Heart left ventricle (tissue), 16 donors: ENCODE results near the gene ASPA. TPM values are rescaled to one million over a fixed set of nuclear protein-coding genes. Genes with fewer than 3 reads are reported as not detected.

Experiments used
- ATAC-seq, 4 donors: fragments of 200-7000 bp; cut with Tn5 transposase; one replicate each; pipeline ENCODE4 v1.9.1; 2020 to 2022; ENCODE audit warnings: moderate library complexity in 4 of 4, mild to moderate bottlenecking in 3 of 4, moderate number of reproducible peaks in 1 of 4
- DNase-seq, 5 donors: peaks; one replicate each; pipeline ENCODE4 v3.0.0-alpha.2; 2020
- H3K27ac ChIP-seq, 12 donors: fragments of 200-600 bp; sonication (generic) in 4 of 12; one replicate each; pipeline versions ENCODE4 v1.5.0 to v1.8.0; 2016 to 2022; ENCODE audit warnings: mild to moderate bottlenecking in 2 of 12
- H3K27me3 ChIP-seq, 9 donors: fragments of 200-600 bp; sonication (generic) in 2 of 9; one replicate each; pipeline versions ENCODE4 v1.5.1 to v1.8.0; 2016 to 2022; ENCODE audit warnings: mild to moderate bottlenecking in 3 of 9
- H3K36me3 ChIP-seq, 9 donors: fragments of 200-600 bp; sonication (generic) in 2 of 9; one replicate each; pipeline versions ENCODE4 v1.5.0 to v1.8.0; 2018 to 2022; ENCODE audit warnings: mild to moderate bottlenecking in 2 of 9
- H3K4me1 ChIP-seq, 12 donors: fragments of 200-600 bp; sonication (generic) in 4 of 12; one replicate each; pipeline versions ENCODE4 v1.5.0 to v1.8.0; 2016 to 2022; ENCODE audit warnings: mild to moderate bottlenecking in 3 of 12
- H3K4me3 ChIP-seq, 12 donors: fragments of 200-600 bp; sonication (generic) in 4 of 12; one replicate each; pipeline versions ENCODE4 v1.5.0 to v1.8.0; 2017 to 2022; ENCODE audit warnings: mild to moderate bottlenecking in 9 of 12, moderate library complexity in 4 of 12
- H3K9me3 ChIP-seq, 12 donors: fragments of 200-600 bp; sonication (generic) in 4 of 12; one replicate each; pipeline versions ENCODE4 v1.5.0 to v1.8.0; 2016 to 2022; ENCODE audit warnings: mild to moderate bottlenecking in 1 of 12
- POLR2A ChIP-seq, 2 donors: fragments of 450-650 bp; IDR thresholded peaks; one replicate each; pipeline ENCODE4 v1.6.1; 2017; ENCODE audit warnings: antibody characterized with exemption in 2 of 2, mild to moderate bottlenecking in 2 of 2, moderate library complexity in 2 of 2
- WGBS, 4 donors: extraction: QIAGEN DNeasy Blood & Tissue Kit in 2 of 4; methylation state at CpG; one replicate each; pipeline versions ENCODE4 v1.1.5 to v1.1.7; 2013 to 2018; 5-methylcytosine and 5-hydroxymethylcytosine counted together
- intact Hi-C, 10 donors: fragments of 100-400 bp; cut with DNase I; formaldehyde crosslinking; loops; one replicate each; pipeline versions ENCODE4 v1.11.1 to v1.14.2; 2022
- polyA plus RNA-seq, 2 donors: library from polyadenylated mRNA; stranded (reverse); fragments of 200-250 nt; gene quantifications; one replicate each; pipeline ENCODE4 v1.2.3, GENCODE V29; 2013
- total RNA-seq, 9 donors: library from RNA; depleted of rRNA in 2 of 9; stranded (reverse); fragments of >200 nt in 2 of 9; fragmentation: NEBNext Ultra II Directional in 3 of 9; extraction: Animal tissue kit (Norgen Biotek cat#: 25700) in 3 of 9; gene quantifications; one replicate each; pipeline versions ENCODE4 v1.1.0 to v1.2.4, GENCODE V29; 2016 to 2023
- TF ChIP-seq, protein P1 (sequence below), 12 donors: fragments of 200-600 bp; sonication (generic) in 4 of 12; IDR thresholded peaks; one replicate each; pipeline versions ENCODE4 v1.5.0 to v1.8.0; 2018 to 2022; ENCODE audit warnings: antibody characterized with exemption in 12 of 12, mild to moderate bottlenecking in 5 of 12
- donor health status: ischemic (EF 13 %, LVEDD 7.1; RV severe dilation, severe dysfunction).
- donor health status: healthy with polysubstance abuse.
- donor health status: DM: no; HTN: yes; CAD: no.
- donor health status: DM: no; HTN: no; CAD: no.
- donor health status: ischemic (EF 25% LVEDD 6.9; RV normal size, moderate dysfunction).
- donor health status: ischemic (EF 25% LVEDD 5.7; RV mildly dilated, moderate dysfunction).
- donor health status: healthy.
- donor health status: DM: yes; HTN: yes; CAD: no.
- donor health status: ischemic (EF 35%, LVEDD 5.7; RV mildly dilated, moderate dysfunction).
- donor health status: nonischemic (EF 11% LVEDD 7.7; RV severe dilation, severe dysfunction).
- donor health status: DM: yes; HTN: yes; CAD: no.
- donor health status: PGD.
- donor health status: ischemic (EF 29% LVEDD 5.4; RV normal size, mild dysfunction).
- donor health status: nonischemic (EF 23%, LVEDD 6.1; RV moderate dilation, normal function).

The ASPA gene
- total and polyA plus RNA-seq, 11 donors, result 0.26 to 2.4 (median 1.2) TPM

DNA sequence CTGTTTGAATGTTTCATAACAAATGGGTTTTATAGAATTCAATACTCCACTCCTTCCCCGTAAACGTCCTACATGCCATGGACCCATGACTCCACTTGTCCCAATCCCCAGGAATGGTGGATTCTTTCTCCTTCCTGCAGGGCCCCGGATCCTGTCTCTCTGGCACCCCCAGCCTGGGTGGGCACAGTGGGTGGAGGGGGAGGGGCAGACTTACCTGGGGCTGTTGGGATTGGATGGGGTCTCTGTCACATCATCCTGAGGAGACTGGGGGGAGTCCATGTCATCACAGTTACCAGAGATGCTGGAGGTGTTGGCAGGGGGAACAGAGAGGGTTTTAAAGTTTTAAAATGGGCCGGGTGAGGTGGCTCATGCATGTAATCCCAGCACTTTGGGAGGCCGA, 68.6 kb downstream of the ASPA start:
- ATAC-seq (no peak), DNase-seq (no peak)
- no peaks in the 10 kb centered on the region for H3K36me3 ChIP-seq

DNA sequence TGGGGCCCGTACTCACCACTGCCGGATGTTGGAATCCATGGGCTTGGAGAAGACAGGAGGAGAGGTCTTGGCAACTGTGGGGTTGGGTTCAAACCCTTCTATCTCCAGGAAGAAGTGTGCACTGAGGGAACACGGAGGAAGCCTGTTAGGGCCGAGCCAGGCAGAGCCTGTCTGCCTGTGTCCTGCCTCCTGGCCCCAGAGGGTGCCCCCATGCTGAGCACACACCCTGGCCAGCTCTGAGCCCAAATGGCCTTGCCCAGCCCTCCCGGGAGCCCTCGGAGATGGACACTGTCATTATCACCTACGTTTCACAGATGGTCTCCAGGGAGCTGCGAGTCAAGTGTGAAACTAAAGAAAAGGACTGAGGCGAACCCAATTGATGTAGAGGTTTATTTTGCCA, 69.4 kb downstream of the ASPA start:
- H3K4me3 ChIP-seq, result no peak overlapping the region
- no peaks in the 10 kb centered on the region for H3K4me1 ChIP-seq
- intact Hi-C loops, result no loop called here
- ATAC-seq (no peak), DNase-seq (no peak)
- no peak for TF ChIP-seq POLR2A (IDR thresholded peaks at IDR 0.05)
- TF ChIP-seq, protein P1, sequence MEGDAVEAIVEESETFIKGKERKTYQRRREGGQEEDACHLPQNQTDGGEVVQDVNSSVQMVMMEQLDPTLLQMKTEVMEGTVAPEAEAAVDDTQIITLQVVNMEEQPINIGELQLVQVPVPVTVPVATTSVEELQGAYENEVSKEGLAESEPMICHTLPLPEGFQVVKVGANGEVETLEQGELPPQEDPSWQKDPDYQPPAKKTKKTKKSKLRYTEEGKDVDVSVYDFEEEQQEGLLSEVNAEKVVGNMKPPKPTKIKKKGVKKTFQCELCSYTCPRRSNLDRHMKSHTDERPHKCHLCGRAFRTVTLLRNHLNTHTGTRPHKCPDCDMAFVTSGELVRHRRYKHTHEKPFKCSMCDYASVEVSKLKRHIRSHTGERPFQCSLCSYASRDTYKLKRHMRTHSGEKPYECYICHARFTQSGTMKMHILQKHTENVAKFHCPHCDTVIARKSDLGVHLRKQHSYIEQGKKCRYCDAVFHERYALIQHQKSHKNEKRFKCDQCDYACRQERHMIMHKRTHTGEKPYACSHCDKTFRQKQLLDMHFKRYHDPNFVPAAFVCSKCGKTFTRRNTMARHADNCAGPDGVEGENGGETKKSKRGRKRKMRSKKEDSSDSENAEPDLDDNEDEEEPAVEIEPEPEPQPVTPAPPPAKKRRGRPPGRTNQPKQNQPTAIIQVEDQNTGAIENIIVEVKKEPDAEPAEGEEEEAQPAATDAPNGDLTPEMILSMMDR (IDR thresholded peaks at IDR 0.05), result no peak
- no peaks in the 10 kb centered on the region for H3K36me3 ChIP-seq
- H3K27me3 ChIP-seq, result peaks cover 0 to 4% (median 0%) of the 10 kb centered on the region in 9 donors
- WGBS, 4 donors, result 48 to 63% (median 53%) methylated on average over 9 of the region's 9 CpGs
- no peak overlapping the region for H3K27ac ChIP-seq
- H3K9me3 ChIP-seq, result no peaks in the 10 kb centered on the region

More for the DNA sequence above, 68.6 kb downstream of the ASPA start:
- intact Hi-C loops, result loop anchor here in 1 of 10 donors (5.0 kb wide), 1 partner anchor 48 kb away; no protein-coding TSS in a partner anchor
- TF ChIP-seq, protein P1 (IDR thresholded peaks at IDR 0.05), result no peak
- H3K27ac ChIP-seq, result no peak overlapping the region
- 82 to 86% (median 84%) methylated on average over 5 of the region's 5 CpGs for WGBS, 4 donors
- no peaks in the 10 kb centered on the region for H3K9me3 ChIP-seq
- no peak overlapping the region for H3K4me3 ChIP-seq
- H3K4me1 ChIP-seq, result no peaks in the 10 kb centered on the region
- H3K27me3 ChIP-seq, result peaks cover 0 to 4% (median 0%) of the 10 kb centered on the region in 9 donors

- ATAC-seq (no peak), DNase-seq (no peak)
- TF ChIP-seq POLR2A (IDR thresholded peaks at IDR 0.05), result no peak
- TF ChIP-seq, protein P1 (IDR thresholded peaks at IDR 0.05), result no peak
- Histone ChIP-seq H3K4me1 (no peaks in the 10 kb centered on the region), H3K27ac (no peak overlapping the region), H3K36me3 (no peaks in the 10 kb centered on the region), H3K27me3 (peaks cover 0 to 4% (median 0%) of the 10 kb centered on the region in 9 donors), H3K9me3 (no peaks in the 10 kb centered on the region), H3K4me3 (no peak overlapping the region)
- WGBS, 4 donors, result 90 to 97% (median 94%) methylated on average over 2 to 5 of the region's 5 CpGs
- intact Hi-C loops, result no loop called here
Measured at GRCh38 chr17:3546521-3546920, 70.7 kb downstream of the ASPA start.

- Histone ChIP-seq H3K27me3 (peaks cover 0 to 4% (median 0%) of the 10 kb centered on the region in 9 donors), H3K9me3 (no peaks in the 10 kb centered on the region), H3K36me3 (no peaks in the 10 kb centered on the region), H3K27ac (no peak overlapping the region), H3K4me3 (no peak overlapping the region), H3K4me1 (no peaks in the 10 kb centered on the region)
- DNase-seq (no peak), ATAC-seq (no peak)
- intact Hi-C loops, result no loop called here
- no peak for TF ChIP-seq POLR2A (IDR thresholded peaks at IDR 0.05)
- TF ChIP-seq, protein P1 (IDR thresholded peaks at IDR 0.05), result no peak
- WGBS, 4 donors, result 89 to 98% (median 92%) methylated on average over 5 to 8 of the region's 8 CpGs
Measured at GRCh38 chr17:3546997-3547396, 71.2 kb downstream of the ASPA start.
